Neutrophil (primary cell): ENCODE measurements around the gene PDXP.

Experiments
- H3K27ac ChIP-seq: fragments of 200-600 bp; sonication (generic); 2 replicates; pipeline ENCODE4 v1.5.1; 2016; ENCODE audit warnings: mild to moderate bottlenecking, moderate library complexity
- H3K27me3 ChIP-seq: fragments of 200-600 bp; sonication (generic); 2 replicates; pipeline ENCODE4 v1.6.0; 2016; ENCODE audit warnings: mild to moderate bottlenecking
- H3K36me3 ChIP-seq: fragments of 200-600 bp; sonication (generic); 2 replicates; pipeline ENCODE4 v1.5.1; 2017
- H3K4me1 ChIP-seq, 2 experiments: fragments of 200-600 bp in 1 of 2; sonication (generic) in 1 of 2; 1 replicate in 1 of 2; 2 replicates in 1 of 2; pipeline versions ENCODE4 v1.5.1 to v1.6.1; 2013 to 2016; ENCODE audit warnings: low read depth in 1 of 2, low read length in 1 of 2, mild to moderate bottlenecking in 1 of 2, moderate library complexity in 1 of 2; ENCODE audit not compliant: control insufficient read depth in 1 of 2, insufficient read depth in 1 of 2
- H3K4me3 ChIP-seq, 2 experiments: fragments of 200-600 bp in 1 of 2; sonication (generic) in 1 of 2; 1 replicate in 1 of 2; 2 replicates in 1 of 2; pipeline ENCODE4 v1.5.1; 2013 to 2016; ENCODE audit warnings: low read depth in 1 of 2, low read length in 1 of 2, mild to moderate bottlenecking in 1 of 2, moderate library complexity in 1 of 2
- H3K9me3 ChIP-seq: fragments of 200-600 bp; sonication (generic); 2 replicates; pipeline ENCODE4 v1.5.1; 2016
- CTCF ChIP-seq: fragments of 200-600 bp; sonication (generic); IDR thresholded peaks from 2 replicates; pipeline ENCODE4 v1.5.1; 2016; ENCODE audit warnings: antibody characterized with exemption

The PDXP gene

GRCh38 chr22:37629928-37630327 is 28.6 kb upstream of the PDXP start:
- H3K36me3 ChIP-seq = peaks cover 42% of the 10 kb centered on the region
- H3K9me3 ChIP-seq = no peaks in the 10 kb centered on the region
- peaks cover 46 to 51% of the 10 kb centered on the region in 2 experiments for H3K4me1 ChIP-seq
- H3K4me3 ChIP-seq = no peak overlapping the region
- H3K27ac ChIP-seq = no peak overlapping the region
- TF ChIP-seq CTCF = no peak
- no peaks in the 10 kb centered on the region for H3K27me3 ChIP-seq

GRCh38 chr22:37630839-37631435 is 27.6 kb upstream of the PDXP start:
- Histone ChIP-seq H3K4me1 (peaks cover 48 to 61% of the 10 kb centered on the region in 2 experiments), H3K27ac (peak overlapping the region; percentile 95), H3K4me3 (no peak overlapping the region)

GRCh38 chr22:37631448-37632173 is 26.9 kb upstream of the PDXP start:
- no peak for TF ChIP-seq CTCF
- Histone ChIP-seq H3K36me3 (peaks cover 31% of the 10 kb centered on the region), H3K4me3 (no peak overlapping the region), H3K27ac (peak overlapping the region; percentile 95), H3K4me1 (peaks cover 52 to 67% of the 10 kb centered on the region in 2 experiments), H3K27me3 (no peaks in the 10 kb centered on the region), H3K9me3 (no peaks in the 10 kb centered on the region)

More at GRCh38 chr22:37630839-37631435, 27.6 kb upstream of the PDXP start:
- peaks cover 33% of the 10 kb centered on the region for H3K36me3 ChIP-seq
- H3K9me3 ChIP-seq = no peaks in the 10 kb centered on the region
- no peak for TF ChIP-seq CTCF
- H3K27me3 ChIP-seq = no peaks in the 10 kb centered on the region

- Histone ChIP-seq H3K4me1 (peaks cover 45 to 66% of the 10 kb centered on the region in 2 experiments), H3K4me3 (peak overlapping the region in 1 of 2 experiments; percentile 49), H3K27me3 (no peaks in the 10 kb centered on the region), H3K36me3 (peaks cover 31% of the 10 kb centered on the region), H3K27ac (peak overlapping the region; percentile 95), H3K9me3 (no peaks in the 10 kb centered on the region)
- TF ChIP-seq CTCF = no peak
Observed at GRCh38 chr22:37632174-37633088, 26.1 kb upstream of the PDXP start.

- H3K27me3 ChIP-seq = no peaks in the 10 kb centered on the region
- H3K9me3 ChIP-seq = no peaks in the 10 kb centered on the region
- no peak for TF ChIP-seq CTCF
- H3K36me3 ChIP-seq = peaks cover 31% of the 10 kb centered on the region
- peaks cover 38 to 65% of the 10 kb centered on the region in 2 experiments for H3K4me1 ChIP-seq
- peak overlapping the region; percentile 95 for H3K27ac ChIP-seq
- peak overlapping the region; percentile 43 to 49 for H3K4me3 ChIP-seq
Observed at GRCh38 chr22:37633089-37633624, 25.4 kb upstream of the PDXP start.
